ENCODE data around the gene FBXW12.
"Not testable (repeated sequence)": the region's sequence is repeated elsewhere in the genome, so short reads cannot be mapped to it uniquely, and the experiment has no call there.

The FBXW12 gene, protein sequence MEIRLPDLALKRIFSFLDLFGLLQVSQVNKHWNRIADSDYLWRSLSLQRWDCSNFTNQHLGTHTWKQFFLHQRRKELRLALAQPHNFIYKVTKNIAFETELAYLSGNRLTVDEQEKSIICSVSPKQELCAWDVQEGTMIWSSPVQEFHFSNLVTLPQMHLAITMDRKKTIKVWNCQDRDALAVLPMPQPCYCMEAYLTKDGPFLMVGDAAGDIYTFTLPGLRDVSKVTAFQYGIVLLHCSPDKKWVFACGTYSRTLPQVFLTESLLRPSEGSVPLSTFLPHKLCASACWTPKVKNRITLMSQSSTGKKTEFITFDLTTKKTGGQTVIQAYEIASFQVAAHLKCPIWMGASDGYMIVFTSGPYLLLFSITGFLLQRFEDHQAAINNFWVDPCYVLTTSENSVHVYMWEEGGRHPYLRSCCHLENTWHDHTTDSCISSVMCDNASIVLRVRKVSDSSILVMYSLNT

DNA sequence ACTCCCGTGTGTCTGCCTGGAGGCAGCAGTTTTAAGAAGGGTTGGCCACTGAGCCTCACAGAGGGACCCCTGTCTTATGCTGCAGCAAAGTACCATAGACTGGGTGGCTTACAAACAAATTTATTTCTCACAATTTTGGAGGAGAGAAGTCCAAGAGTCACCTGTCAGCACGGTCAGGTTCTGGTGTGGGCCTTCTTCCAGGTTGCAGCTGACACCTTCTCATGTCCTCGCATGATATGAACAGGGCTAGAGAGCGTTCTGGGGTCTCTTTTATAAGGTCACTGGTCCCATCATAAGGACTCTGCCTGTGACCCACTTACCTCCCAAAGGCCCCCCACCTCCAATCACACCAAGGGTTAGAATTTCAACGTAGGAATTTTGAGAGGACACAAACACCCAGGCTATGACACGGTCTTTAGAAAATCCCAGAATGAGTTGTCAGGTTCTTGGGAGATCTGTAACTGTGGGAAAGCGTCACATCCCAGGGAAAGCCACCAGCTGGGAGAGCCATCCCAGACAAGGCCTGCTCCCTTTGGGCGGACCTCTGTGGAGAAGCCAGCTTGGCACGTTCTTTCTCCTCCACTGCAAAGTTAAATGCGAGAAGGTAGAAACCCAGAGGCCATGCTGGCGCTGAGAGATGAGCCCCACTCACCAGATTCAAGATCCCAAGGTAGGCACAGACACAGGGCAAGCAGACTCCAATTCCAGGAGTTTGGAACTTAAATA is at the start of gene FBXW12:
Gene FBXW12, plus strand, starts transcription at position 569 of the 726 bp plus-strand sequence. CDS start 549 bp downstream, outside the sequence.
- no peak for DNase-seq (ENCODE audit: low read depth)
- no peak within 1 kb of the TSS for H3K4me3 ChIP-seq (replicated peaks; ENCODE audit: low read depth, low read length)
- TF ChIP-seq, protein P1, sequence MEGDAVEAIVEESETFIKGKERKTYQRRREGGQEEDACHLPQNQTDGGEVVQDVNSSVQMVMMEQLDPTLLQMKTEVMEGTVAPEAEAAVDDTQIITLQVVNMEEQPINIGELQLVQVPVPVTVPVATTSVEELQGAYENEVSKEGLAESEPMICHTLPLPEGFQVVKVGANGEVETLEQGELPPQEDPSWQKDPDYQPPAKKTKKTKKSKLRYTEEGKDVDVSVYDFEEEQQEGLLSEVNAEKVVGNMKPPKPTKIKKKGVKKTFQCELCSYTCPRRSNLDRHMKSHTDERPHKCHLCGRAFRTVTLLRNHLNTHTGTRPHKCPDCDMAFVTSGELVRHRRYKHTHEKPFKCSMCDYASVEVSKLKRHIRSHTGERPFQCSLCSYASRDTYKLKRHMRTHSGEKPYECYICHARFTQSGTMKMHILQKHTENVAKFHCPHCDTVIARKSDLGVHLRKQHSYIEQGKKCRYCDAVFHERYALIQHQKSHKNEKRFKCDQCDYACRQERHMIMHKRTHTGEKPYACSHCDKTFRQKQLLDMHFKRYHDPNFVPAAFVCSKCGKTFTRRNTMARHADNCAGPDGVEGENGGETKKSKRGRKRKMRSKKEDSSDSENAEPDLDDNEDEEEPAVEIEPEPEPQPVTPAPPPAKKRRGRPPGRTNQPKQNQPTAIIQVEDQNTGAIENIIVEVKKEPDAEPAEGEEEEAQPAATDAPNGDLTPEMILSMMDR (IDR thresholded peaks at IDR 0.05; ENCODE audit: low read length, missing control alignments), result no peak

DNA sequence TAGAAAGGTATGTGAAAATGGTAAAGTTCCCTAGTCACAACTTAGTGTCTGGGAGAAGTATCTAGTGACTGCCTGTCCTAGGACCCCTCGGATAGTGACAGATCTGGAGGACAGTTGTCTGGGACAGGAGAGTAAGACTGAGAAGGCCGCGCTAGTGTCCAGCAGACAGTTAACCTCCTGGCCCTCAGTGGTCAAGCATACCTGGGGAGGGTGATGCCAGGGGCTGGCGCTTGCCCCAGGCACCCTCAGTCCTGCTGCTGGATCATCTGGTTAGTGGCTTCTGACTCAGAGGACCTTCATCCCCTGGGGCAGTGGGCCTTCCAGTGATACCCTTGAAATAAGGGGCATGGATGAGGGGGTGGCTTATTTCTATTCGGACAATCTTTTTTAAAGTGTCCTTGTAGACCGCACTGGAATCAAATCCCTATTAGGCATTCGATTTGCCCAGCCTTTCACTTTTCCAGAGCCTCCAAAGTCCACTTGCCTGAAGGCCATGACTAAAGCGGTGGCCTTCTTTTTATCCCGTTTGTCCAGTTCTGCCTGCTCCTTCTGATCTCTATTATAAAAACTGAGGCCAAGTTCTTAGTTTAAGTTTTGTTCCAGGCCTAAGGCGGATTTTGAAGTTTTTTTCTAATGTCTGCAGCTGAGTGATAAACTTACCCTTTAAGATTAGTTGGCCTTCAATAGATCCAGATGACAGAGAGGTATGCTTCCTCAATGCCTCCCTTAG is 40.1 kb upstream of the FBXW12 start:
- H3K4me3 ChIP-seq (replicated peaks; ENCODE audit: low read depth, low read length); DNase-seq (ENCODE audit: low read depth): not testable (repeated sequence)

DNA sequence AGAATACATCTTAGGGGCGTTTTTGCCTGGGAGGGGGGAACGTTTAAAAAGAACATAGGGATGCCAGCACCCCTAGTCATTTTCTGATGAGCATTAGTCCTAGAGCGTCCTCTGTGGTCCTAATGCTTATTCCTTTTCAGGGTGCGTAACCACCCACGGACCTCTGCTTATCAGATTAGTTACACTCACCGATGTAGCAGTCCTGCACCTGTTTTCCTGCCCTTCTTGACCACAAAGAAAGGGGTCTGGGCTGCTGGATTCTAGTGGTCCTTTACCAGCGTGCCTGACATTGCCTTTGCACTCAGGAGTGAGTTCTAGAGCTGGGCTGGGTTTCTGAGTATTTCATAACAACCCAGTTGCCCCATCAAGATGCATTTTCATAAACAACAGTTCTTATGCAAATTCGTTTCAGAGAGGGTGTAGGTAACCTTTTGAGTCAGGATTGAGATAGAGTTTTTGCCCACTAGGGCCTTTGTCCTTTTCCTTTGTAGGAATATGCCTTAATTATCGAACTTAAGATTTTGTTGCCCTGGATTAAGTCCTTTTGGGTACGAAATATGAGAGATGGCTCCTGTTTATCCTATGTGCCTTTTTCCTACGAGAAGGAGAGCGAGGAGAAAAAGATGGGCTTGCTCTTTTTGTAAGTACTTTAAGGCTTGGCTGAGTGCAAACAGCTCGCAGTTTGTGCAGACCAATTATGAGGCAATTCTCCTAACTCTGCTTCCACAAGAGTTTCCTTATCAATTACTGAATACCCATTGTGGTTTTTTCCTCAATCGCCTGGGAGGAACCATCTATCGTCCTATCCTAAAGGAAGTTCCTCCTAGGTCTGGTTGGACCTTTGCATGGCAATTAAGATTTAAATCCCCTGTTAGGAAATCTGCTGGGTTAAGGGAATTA is 38.4 kb upstream of the FBXW12 start, which contains the start of gene SPINK8:
Gene SPINK8, minus strand, starts transcription at position 316 of the 900 bp plus-strand sequence. CDS start 5,320 bp downstream, outside the sequence.
- H3K4me3 ChIP-seq (replicated peaks; ENCODE audit: low read depth, low read length); DNase-seq (ENCODE audit: low read depth): not testable (repeated sequence)

DNA sequence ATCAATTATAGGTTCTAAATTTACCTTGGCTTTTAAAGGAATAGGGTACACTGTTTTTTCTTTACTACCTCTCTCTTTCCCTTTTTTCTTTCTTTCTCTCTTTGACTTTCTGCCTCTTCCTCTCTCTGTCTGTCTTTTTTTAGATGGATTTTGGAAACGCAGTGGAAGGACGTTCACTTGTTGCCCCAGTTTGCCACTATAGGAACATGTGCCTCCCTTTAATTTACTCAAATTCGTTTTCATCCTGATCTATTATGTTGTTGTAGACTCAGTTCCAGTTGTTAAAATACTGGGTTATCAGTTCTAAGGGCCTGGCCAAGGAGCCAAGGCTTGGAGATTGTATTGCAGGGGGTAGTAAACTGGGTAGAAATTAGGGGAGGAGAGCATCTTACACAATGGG is 37.4 kb upstream of the FBXW12 start:
- no peak overlapping the region for H3K4me3 ChIP-seq (replicated peaks; ENCODE audit: low read depth, low read length)
- DNase-seq (ENCODE audit: low read depth), result no peak
- TF ChIP-seq, protein P1 (IDR thresholded peaks at IDR 0.05; ENCODE audit: low read length, missing control alignments), result no peak

DNA sequence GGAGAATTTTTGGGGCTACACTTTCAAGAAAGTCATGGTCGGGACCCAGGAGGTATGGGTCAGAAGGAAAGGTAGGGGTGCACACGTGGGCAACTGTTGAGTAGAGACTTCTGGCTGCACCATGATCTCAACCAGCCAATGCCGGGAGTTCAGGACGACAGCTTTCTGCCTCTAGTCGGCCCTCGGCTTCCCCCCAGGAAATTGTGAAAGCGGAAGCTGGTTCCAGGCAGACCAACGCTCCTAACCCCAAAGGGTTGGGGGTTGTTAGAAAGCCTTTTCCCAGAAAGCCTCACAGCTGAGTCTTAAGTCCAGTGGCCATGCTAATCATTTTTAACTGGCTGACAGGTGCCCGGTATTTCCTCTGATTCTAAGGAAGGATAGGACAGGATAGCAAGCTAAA is 36.7 kb upstream of the FBXW12 start:
- not testable (repeated sequence) for H3K4me3 ChIP-seq (replicated peaks; ENCODE audit: low read depth, low read length); DNase-seq (ENCODE audit: low read depth)

DNA sequence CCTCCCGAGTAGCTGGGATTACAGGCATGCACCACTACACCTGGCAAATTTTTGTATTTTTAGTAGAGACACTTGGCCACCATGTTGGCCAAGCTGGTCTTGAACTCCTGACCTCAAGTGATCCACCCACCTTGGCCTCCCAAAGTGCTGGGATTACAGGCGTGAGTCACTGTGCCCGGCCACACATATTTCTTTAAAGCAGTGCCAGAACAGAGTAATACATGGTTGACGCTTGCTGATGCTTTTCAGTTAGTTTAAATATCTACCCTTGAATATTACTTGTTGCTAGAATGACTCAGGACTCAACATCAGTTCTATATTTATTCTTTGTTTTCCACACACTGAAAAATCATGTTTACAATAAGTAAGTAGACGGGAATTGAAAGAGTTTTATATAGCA is 34.5 kb upstream of the FBXW12 start:
- not testable (repeated sequence) for DNase-seq (ENCODE audit: low read depth)

DNA sequence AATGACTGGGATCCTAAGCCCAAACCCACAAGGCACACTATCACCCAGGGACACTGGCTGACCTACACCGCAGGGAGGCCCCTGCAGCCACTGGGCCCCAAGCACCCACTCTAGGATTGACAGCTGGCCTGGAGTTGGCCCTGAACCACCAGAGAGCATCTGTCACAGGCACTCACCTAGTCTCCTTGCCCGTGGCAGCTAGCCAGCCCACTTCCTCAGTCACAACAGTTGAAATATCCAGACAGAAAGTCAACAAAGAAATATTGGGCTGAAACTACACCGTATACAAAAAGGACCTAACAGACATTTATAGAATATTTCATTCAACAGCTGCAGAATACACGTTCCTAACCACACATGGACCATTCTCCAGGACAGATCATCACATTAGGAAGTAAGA is 33.4 kb upstream of the FBXW12 start:
- TF ChIP-seq, protein P1 (IDR thresholded peaks at IDR 0.05; ENCODE audit: low read length, missing control alignments), result no peak
- no peak for DNase-seq (ENCODE audit: low read depth)
- H3K4me3 ChIP-seq (replicated peaks; ENCODE audit: low read depth, low read length), result no peak overlapping the region

More for the DNA sequence above, 34.5 kb upstream of the FBXW12 start:
- H3K4me3 ChIP-seq (replicated peaks; ENCODE audit: low read depth, low read length), result not testable (repeated sequence)

DNA sequence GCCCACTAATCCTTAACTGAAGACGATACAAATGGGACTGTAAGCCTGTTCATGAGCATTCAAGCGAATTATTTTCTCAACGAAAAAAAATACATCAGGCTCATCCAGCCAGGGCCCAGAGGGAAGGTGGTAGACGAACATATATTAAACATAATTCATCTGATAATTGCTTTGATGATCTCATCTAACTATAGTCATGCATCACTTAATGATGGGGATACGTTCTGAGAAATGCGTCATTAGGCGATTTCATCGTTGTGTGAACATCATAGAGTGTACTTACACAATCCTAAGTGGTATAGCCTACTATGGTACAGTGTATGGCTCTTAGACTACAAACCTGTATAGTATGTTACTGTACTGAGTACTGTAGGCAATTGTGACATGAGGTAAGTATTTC is 28.6 kb upstream of the FBXW12 start:
- no peak for DNase-seq (ENCODE audit: low read depth)
- no peak overlapping the region for H3K4me3 ChIP-seq (replicated peaks; ENCODE audit: low read depth, low read length)
- TF ChIP-seq, protein P1 (IDR thresholded peaks at IDR 0.05; ENCODE audit: low read length, missing control alignments), result no peak
